Measurements from ENCODE around the gene KIF20A.

DNA sequence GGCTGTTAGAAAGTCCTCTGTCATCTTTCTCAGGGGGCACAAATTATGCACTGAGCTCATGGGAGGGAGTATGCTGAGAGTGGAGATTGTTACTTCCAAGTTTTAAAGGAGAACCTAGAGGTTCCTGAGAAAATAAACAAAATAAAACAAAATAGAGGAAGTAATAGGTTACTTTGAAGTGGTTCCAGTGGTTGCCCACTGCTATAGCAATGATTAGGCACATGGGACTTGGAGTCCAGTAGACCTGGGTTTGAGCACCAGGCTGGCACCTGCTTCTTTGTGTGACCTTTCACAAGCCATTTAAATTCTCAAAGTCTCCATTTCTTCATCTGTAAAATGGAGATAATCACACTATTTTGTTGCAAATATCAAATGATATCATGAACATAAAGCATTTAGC lies 48.0 kb downstream of the KIF20A start:
- TF ChIP-seq, protein P1, sequence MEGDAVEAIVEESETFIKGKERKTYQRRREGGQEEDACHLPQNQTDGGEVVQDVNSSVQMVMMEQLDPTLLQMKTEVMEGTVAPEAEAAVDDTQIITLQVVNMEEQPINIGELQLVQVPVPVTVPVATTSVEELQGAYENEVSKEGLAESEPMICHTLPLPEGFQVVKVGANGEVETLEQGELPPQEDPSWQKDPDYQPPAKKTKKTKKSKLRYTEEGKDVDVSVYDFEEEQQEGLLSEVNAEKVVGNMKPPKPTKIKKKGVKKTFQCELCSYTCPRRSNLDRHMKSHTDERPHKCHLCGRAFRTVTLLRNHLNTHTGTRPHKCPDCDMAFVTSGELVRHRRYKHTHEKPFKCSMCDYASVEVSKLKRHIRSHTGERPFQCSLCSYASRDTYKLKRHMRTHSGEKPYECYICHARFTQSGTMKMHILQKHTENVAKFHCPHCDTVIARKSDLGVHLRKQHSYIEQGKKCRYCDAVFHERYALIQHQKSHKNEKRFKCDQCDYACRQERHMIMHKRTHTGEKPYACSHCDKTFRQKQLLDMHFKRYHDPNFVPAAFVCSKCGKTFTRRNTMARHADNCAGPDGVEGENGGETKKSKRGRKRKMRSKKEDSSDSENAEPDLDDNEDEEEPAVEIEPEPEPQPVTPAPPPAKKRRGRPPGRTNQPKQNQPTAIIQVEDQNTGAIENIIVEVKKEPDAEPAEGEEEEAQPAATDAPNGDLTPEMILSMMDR (IDR thresholded peaks at IDR 0.05; ENCODE audit: low read depth, low read length, missing input control) = no peak
- TF ChIP-seq, protein P2, sequence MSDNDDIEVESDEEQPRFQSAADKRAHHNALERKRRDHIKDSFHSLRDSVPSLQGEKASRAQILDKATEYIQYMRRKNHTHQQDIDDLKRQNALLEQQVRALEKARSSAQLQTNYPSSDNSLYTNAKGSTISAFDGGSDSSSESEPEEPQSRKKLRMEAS (IDR thresholded peaks at IDR 0.05) = no peak
- TF ChIP-seq, protein P3, sequence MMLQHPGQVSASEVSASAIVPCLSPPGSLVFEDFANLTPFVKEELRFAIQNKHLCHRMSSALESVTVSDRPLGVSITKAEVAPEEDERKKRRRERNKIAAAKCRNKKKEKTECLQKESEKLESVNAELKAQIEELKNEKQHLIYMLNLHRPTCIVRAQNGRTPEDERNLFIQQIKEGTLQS (IDR thresholded peaks at IDR 0.05) = no peak
